Esophagus squamous epithelium (tissue), 4 donors: ENCODE data around the gene CRYAB.

Experiments
- POLR2A ChIP-seq, 4 donors: fragments of 450-650 bp; IDR thresholded peaks; one replicate each; pipeline ENCODE4 v1.6.1; 2017; ENCODE audit warnings: antibody characterized with exemption in 4 of 4, mild to moderate bottlenecking in 4 of 4, moderate library complexity in 3 of 4
- TF ChIP-seq, protein P1 (sequence below), 6 experiments: fragments of 450-650 bp in 4 of 6; fragments of 200-600 bp in 2 of 6; sonication (generic) in 2 of 6; IDR thresholded peaks; one replicate each; pipeline ENCODE4 v1.5.1; 2016 to 2019; ENCODE audit warnings: antibody characterized with exemption in 6 of 6, mild to moderate bottlenecking in 4 of 6, moderate library complexity in 4 of 6

DNA sequence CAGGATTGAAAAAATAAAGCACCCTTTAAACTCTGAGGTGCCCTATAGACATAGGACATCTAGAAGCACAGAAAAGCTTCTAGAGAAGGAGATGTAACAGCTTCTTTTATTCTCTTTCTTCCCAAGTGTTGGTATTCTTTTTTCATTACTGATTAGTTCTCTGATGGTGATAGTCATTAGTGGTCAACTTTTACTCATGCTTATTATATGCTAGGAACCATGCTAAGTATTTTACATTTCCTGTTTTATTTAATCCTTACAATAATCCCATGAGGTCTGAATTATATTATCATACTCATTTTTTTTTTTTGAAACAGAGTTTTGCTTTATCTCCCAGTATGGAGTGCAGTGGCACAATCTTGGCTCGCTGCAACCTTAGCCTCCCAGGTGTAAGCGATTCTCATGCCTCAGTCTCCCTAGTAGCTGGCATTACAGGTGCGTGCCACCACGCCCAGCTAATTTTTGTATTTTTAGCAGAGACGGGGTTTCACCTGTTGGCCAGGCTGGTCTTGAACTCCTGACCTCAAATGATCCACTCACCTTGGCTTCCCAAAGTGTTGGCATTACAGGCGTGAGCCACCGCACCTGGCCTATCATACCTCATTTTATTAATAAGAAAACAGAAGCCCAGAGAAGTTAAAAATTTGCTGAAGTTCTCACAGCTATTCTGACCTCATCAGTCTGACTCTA, 10.1 kb upstream of the CRYAB start:
- TF ChIP-seq, protein P1, sequence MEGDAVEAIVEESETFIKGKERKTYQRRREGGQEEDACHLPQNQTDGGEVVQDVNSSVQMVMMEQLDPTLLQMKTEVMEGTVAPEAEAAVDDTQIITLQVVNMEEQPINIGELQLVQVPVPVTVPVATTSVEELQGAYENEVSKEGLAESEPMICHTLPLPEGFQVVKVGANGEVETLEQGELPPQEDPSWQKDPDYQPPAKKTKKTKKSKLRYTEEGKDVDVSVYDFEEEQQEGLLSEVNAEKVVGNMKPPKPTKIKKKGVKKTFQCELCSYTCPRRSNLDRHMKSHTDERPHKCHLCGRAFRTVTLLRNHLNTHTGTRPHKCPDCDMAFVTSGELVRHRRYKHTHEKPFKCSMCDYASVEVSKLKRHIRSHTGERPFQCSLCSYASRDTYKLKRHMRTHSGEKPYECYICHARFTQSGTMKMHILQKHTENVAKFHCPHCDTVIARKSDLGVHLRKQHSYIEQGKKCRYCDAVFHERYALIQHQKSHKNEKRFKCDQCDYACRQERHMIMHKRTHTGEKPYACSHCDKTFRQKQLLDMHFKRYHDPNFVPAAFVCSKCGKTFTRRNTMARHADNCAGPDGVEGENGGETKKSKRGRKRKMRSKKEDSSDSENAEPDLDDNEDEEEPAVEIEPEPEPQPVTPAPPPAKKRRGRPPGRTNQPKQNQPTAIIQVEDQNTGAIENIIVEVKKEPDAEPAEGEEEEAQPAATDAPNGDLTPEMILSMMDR (IDR thresholded peaks at IDR 0.05), result no peak
- no peak for TF ChIP-seq POLR2A (IDR thresholded peaks at IDR 0.05)
